GM19467 (cell line): ENCODE measurements around the gene ME3.
"Not testable (repeated sequence)": the region's sequence is repeated elsewhere in the genome, so short reads cannot be mapped to it uniquely, and the experiment has no call there.

ENCODE experiments used
- ATAC-seq: cut with Tn5 transposase; IDR thresholded peaks from one replicate; pipeline ENCODE4 v1.9.1; 2021; ENCODE audit warnings: mild to moderate bottlenecking, moderate library complexity; ENCODE audit not compliant: unreplicated experiment

The ME3 gene

DNA sequence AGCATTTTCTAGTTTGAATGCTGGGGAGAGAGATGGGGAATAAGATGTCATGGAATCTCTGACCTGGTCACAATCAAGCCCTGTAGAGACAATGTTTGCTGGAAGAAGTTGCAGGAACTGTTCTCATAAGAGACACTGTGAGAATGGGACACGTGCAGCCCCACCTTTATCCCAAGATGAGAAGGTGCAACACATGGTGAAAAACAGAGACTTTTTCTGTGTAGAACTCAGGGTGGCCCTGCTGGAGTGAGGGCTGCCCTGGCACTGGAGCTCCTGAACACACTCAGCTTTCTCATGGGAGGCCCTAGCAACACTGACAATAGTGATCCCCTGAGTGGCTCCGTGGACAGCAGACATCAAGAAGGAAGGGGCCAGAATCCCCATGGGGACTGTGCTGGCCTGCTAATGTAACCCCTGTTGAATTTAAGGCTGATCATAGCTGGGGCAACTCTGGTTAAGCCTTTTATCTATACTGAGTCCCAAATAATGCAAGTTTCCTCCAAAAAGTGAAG is 106.6 kb downstream of the ME3 start:
- ATAC-seq = no peak

DNA sequence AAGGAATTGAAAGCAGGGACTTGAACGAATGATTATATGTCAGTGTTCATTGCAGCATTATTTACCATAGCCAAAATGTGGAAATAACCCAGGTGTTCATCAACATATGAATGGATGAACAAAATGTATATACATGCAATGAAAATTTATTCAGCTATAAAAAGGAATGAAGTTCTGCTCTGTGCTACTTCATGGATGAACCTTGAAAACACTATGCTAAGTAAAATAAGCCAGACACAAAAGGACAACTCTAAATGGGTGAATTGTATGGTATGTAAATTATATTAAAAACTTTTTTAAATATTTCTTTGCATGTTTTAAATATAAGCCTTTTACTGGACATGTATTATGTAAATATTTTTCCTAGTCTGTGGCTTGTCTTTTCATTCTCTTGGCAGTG is 107.0 kb downstream of the ME3 start:
- no peak for ATAC-seq

DNA sequence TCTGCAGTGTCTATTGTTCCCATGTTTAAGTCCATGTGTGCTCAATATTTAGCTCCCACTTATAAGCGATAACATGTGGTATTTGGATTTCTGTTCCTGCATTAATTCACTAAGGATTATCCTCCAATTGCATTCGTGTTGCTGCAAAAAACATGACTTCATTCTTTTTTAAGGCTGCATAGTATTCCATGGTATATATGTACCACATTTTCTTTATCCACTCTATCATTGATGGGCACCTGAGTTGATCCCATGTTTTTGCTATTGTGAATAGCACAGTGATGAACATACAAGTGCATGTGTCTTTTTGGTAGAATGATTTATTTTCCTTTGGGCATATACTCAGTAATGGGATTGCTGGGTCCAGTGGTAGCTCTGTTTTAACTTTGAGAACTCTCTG is 109.6 kb downstream of the ME3 start:
- ATAC-seq = not testable (repeated sequence)

DNA sequence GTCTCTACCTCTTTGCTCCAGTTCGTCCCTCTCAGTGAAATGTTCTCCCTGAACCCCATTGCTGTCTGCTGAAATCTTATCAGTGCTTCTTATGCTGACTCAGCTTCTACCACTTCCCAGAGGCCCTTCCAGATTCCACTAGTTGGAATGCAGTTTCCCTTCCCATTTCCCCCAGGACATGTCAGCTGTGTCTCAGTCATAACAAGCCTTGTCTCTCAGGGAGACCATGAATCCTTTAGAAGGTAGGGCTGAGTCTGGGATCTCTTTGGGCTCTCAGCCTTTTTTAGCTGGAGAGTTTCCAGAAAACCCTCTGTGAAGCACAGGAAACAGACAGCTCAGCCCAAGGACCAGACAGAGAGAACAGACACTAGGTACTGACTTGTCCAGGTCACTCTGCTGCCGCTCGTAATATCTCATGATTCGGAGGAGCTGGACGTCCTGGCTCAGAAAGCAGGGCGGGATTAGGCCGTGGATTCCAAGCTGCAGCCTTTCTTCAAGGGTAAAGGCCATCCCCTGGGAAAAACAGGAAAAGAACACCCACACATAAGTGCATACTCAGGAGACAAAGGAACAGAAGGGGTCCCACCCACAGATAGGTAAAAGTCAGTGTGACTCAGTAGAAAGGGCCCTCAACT is 113.0 kb downstream of the ME3 start:
- ATAC-seq = no peak

DNA sequence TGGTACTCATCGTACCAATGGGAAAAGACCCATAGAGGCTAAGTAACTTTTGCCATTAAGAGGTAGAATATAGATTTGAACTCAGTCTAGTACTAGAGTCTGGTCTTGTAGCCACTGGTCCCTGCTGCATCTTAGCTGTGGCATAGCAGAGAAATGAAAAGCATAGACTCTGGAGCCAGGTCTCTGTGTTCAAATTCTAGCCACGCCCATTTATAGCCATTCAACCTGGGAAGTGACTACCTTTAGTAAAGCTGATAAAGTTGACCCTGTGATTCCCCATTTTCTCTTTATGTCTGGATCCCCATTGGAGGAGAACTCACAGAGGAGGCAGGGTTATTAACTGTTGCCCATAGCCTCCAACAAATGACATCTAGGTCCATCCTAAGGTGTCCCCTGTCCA is 113.6 kb downstream of the ME3 start:
- no peak for ATAC-seq

DNA sequence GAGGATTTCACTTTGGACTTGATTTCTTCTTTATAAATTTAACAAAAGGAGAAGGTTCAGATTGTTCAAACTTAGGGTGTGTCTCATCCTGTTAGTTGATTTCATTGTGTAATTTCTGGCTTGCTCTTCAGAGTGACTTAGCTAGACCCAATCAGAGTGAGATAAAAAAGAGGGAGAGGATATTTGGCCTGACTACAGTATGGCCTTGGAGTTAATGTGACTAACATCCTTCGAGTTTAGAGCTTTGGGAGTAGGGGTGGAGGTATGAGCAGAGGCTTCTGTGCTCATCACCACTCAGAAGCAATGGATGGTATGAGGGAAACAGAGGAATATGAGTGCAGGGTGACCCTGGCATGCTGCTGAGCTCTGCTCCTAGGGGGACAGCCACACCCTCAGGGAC is 114.2 kb downstream of the ME3 start:
- no peak for ATAC-seq

DNA sequence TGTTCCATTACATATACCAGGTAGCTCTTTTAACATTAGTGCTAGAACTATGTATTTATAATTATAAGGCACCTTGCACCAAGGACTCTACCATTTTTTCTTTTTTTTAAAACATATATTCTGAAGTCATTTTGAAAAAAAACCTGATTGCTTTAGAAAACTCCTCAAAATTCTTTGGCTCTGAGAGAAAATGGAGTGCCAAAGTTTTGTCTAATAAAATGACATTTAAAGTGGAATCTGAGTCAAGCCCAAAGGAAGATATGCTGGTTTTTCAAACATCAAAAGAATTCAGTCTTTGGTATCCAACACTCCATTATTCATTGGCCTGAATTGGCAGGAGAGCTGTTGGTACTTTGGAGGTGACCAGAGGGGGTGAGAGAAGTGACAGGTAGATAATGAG is 116.5 kb downstream of the ME3 start:
- ATAC-seq = no peak

DNA sequence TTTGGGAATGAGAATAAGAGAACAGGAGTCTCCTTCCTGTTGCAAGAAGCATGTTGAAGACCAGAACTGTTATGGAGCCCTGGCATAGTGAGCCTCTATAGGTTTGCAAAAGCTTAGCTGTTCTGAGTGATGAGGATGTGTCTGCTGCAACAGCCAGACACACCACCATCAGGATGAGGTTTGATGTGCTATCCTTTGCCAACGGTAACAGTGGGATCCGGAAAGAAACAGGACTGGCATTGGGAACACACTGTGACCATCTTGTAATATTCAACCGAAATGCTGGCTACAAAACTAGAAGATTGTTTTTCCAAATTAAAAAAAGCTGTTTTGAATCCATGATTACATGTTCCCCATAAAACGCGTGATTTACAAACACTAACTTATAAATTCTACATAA is 117.0 kb downstream of the ME3 start:
- no peak for ATAC-seq

DNA sequence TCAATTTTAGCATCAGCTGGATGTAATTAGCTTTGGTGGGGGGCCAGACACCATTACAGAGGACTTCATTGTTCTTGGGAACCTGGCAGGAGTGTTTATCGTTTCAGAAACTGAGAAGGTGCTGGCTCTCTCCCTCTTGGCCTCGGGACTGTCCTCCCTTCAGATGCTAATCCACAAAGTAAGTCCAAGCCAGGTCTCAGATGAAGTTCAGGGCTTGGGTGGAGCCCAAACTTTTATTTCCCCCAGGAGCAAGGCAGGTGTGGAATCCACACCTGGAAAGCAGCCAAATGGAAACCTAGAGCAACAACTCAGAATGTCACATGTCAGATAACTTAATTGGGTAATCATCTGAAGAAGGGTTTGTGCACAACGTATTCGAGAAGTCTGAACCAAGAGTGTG is 119.2 kb downstream of the ME3 start:
- ATAC-seq = no peak

DNA sequence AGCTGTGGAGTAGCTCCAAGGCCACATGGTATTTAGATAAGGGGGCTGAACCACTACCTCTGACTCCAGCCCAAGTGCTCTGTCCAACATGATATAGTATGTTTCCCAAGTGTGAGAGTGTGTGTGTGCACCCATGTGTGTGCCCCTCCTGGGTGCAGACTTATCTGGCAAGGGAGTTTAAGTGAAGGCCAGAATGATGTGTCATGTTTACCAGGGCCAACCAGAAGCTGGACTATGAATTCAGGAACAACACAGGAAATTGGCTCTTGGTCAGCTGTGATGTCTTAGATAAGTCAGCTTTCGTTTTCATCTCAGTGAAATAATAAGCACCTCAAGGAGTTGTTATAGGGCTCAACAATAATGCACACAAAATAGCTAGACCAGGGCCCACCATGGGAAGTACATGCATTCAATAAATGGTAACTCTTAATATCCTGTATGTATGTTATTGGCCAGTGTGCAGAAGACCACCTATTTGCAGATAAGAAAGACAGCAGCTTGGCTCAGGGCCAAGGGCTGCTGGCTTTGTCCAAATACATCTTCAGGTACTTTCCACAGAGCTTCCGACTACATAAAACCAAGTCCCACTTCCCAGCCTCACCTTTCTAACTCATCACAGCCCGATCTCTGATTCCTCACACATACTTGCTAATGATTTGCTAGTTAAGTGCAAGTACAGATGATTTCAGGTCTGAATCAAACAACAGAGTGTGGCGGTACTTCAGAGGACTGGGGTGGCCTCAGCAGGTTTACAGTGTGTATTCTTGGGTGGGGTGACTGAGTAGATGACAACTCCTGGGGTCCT is 120.9 kb downstream of the ME3 start:
- ATAC-seq = no peak

DNA sequence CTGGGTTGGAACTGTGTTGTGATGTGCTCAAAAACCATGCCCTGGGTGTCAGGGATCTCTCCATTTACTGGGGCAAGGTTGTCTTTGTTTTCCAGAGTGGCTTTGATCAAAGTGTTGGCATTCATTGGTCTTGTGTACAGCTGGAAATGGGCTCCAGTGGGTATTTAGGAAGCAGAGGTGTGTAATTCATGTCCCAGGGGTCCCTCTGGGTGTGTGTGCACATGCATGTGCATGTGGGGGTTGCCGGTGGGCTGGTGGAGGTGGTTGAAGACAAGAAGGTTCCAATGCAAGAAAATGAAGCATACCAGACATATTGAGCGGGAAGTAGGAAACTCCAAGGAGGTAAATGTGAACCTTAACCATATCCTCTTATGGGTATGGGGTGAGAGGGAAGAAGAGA is 121.7 kb downstream of the ME3 start:
- ATAC-seq = no peak

DNA sequence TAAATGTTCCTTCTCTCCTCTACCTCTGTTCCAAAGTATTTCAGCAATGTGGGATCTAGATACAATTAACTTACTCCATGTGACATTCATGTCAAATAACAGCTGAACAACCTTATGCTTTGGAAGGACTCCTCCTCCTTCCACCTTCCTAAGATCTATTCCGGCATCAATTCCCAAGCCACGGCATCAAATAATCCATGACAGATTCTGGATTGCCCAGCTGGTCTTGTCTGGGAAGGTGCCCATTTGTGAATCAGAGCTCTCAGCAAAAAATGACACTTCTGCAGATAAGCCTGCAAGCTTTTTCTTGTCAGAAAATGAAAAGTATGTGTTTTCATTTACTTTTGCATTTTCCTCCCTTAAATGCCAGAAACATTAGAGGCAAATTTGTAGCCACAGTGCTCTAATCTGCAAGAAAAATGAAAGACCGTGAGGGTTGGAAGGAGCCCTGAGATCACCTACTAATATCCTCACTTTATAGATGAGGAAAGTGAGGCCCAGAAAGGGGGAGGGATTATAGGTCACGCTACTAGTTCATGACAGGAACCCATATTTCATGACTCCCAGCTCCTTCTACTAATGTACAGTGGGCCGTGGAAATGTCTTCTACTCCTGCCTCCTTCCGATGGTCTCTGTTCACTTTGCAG is 124.0 kb downstream of the ME3 start:
- no peak for ATAC-seq

DNA sequence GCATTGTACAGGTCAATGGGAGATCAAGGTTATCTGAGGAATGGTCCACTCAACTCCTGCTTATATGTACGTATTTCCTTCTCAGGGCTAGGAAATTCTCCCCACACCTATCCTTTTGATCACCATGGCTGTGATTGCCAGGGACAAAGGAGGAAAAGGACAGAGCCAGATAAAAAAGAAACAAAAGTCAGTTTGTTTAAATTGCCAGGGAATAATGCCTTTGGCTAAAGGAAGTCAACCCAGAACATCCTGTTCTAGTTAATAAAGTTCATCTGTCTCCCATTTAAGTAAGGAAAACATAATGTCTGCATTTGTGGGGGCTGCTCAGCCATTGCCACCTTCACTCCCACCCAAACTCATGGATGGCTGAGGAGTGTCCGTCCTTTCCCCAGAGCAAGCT is 124.7 kb downstream of the ME3 start:
- ATAC-seq = no peak

DNA sequence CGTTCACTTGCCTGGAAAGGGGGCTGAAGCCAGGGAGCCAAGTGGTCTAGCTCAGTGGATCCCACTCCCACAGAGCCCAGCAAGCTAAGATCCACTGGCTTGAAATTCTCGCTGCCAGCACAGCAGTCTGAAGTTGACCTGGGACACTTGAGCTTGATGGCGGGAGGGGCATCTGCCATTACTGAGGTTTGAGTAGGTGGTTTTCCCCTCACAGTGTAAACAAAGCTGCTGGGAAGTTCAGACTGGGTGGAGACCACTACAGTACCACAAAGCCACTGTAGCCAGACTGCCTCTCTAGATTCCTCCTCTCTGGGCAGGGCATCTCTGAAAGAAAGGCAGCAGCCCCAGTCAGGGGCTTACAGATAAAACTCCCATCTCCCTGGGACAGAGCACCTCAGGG is 131.1 kb downstream of the ME3 start:
- not testable (repeated sequence) for ATAC-seq

DNA sequence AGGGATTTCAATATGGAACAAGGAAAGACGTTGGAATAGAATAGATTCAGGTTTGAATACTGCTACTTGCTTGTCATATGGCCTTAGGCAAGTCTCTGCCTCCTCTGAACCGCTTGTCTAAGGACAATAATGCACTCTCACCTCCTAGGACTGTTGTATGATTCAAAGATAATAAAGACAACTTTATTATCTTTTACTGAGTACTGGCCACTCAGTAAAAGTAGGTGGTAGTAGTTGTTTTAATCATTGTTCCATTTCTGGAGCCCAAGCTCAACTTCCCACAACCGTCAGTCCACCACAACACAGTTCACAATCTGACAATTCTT is 134.2 kb downstream of the ME3 start:
- no peak for ATAC-seq

DNA sequence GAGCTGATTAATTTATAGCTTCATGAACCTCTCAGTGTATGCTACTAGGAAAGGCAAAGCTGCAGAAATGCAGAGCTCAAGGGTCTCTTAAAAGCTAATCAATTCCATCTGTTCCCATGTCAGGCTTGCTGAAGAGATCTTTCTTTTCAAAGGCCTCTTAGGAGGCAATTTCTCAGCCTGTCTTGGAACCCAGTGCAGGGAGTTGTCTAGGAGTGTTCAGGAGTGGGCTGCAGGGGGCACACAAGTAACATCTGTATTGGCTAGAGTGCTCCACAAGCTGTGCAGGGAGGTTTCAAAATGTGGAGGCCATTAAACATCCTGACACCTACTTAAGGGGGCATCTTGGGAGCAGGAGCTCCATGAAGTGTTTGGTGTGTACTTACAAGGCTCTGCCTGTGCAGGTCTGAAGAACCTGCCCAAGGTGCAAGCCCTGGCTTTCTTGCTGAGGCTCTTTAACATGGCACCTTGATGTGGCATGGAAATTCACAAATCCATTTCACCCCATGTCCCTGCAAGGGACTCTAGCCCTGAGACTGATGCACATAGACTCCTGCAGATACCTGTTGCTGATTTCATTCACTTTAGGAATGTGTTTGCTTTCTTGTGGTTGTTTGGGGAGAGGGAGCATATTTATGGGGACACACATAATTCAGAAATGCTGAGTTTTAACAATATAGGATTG is 134.7 kb downstream of the ME3 start:
- ATAC-seq = no peak

DNA sequence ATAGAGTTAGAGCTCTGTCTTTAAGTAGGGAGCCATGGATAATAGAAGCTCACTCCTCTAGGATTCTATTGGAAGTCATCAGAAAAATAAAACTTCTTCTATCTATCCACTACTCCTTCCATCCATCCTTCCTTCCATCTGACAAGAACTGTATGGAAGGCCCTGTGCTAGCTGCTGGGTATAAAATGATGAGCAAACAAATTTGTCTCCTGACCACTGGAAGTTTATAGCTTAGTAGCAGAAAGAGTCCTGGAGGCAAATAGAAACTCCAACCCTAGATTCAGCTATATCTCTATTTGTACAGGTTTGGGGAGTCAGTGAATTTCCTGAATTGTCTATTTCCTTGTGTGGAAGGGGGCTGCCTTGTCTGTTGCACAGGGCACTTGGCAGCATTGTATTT is 136.6 kb downstream of the ME3 start:
- no peak for ATAC-seq

DNA sequence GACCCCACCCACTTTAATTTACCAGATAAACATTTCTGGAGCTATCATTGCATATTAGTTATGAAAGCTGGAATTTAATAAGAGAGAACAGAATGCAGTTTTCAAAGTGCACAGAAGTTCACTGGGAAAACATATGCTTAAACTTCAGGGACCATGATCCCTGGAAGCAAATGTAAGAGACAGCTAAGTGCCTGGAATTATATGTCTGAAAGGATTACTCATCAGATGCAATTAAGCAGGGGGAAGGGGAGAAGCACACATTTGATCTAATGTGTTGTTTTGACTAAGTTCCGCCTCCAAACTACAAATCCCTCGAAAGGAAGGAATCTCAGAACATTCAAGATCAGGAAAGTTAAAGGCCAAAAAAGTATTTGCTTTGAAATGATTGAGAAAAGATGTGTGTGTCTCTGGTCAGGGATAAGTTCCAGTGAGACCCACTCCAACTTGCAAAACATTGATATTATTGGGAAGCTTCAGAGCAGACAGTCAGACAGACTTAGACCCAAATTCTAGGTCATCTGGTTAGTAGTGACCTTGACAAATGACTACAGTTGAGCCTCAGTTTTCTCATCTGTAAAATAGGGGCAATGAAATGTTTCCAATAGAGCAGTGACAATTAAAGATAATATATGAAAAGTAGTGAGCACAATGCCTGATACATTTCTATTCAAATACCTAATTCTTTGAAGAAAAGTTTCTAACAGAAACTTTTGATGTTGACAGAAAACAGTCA is 147.6 kb downstream of the ME3 start:
- no peak for ATAC-seq

DNA sequence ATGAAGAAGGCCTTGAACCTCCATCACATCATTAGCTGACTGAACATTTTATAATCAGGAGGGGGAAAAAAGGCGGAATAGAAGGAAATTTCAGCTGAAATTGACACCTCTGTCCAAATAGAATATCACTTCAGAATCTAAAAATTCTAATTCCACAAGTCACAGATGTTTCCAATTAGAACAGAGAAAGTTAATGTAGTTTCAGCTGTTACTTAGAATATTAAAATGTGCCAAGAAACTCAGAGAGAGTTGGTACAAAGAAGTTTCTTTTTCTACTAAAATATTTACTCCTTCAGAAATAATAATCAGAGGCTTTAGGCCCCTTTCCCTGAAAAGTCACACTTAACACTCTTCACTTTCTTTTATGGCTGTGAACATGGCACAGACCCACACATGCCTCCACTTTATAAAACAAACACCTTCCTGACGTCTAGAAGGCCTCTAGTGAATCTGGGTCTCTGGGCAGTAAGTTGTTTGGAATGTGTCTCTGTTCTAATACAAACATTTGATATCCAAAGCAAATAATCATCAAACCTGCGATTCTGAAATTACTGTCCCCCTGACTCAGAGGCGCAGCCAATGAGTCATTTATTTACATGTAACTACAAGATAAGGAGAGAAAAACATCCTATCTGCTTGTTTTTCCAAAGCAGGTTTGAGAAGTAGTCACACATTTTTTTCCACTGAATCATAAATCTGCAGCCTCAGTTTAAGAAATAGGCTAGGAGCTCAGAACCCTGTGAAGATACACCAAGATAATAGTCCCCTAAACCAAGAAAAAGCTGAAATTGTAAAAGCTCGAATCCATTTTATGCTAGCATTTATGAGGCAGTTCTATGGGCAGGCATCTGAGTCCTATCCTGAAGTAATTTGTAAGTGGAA is 148.4 kb downstream of the ME3 start:
- no peak for ATAC-seq

DNA sequence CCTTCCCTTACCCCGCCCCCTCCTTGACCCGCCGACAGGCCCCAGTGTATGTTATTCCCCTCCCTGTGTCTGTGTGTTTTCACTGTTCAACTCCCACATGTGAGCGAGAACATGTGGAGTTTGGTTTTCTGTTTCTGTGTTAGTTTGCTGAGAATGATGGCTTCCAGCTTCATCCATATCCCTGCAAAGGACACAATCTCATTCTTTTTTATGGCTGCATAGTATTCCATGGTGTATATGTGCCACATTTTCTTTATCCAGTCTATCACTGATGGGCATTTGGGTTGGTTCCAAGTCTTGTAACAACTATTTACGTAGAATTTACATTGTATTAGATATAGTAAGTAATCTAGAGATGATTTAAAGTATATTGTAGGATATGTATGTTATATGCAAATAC is 149.9 kb downstream of the ME3 start:
- ATAC-seq = not testable (repeated sequence)
